Stimulated activated CD8-positive, alpha-beta memory T cell treated with anti-CD3 and anti-CD28 coated beads, Interleukin-2, amount 100 ng/mL, for 1 hour (primary cell): ENCODE data around the gene PSMD6.

Source experiments
- DNase-seq, 2 donors: peaks; one replicate each; pipeline ENCODE4 v3.0.0-alpha.2; 2020; ENCODE audit warnings: low read depth in 2 of 2

The PSMD6 gene

DNA sequence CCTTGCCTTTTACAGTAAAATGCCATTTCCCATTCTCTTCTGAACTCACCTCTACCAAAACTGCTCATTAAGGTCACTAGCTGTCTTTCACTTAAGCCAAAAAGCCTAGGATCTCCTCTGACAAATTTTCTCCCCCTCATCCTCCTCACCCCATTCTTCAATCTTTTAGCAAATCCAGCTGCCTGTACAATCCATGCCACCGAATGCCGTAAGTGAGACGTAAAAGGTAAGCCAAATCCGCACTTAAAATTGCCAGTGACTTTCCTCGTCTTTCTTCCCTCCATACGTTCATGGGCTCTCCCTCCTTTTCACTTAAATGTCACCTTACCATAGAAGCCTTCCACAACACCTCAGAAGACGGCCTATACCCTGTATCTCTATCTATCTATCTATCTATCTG, 13.8 kb downstream of the PSMD6 start:
- DNase-seq: no peak

DNA sequence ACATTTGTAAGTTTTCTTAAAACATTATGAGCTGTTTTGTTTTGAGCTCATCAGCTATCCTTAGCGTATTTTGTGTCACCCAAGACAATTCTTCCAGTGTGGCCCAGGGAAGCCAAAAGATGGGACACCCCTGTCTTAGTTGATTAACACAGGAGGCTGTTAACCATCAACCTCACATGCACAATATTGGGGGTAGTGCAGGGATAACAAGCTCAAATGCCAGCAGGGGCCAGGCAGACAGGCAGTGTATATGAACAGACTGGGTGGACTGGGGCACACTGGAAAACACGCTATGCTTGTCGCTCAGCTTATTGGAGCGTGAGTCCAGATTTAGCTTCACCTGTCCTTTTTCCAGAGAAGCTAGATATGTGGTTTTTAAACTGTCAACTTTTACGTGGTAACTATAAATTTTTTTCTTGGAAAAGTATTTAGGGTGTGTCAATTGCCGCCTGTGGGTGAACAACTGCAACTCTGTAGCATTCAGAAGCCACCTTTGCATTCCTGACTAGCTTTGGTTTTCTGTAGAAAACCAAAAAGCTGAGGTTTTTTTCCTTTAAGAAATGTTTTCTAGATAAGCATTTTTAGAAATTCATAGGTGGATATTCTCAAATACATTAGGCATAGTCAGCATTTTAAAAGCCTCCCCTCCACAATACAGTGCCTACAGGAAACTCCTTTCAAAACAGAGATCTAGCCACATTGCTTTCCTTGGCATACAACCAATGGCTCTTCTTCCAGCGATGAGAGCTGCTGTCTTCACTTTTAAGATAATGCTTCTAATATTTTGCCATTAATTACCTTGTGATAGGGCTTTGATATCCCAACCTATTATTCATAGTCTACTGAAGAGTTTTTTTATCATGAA, 14.6 kb downstream of the PSMD6 start:
- no peak for DNase-seq

DNA sequence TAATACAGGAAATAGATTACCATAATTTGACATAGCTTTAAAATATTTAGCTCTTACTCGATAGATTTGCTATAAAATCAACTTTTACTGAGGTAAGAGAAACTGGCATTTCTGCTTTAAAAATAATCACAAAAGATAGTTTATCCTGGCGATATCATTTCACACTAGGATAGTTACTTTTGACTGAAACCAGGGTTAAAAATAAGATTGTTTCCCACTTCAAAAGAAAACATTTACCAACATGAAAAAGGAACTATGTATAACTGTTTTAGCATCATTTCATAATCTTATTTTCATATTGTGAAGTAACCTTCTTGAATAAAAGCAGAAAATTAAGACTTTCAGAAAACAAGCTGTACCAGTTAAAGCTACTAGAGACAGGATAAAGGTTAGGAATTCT, 15.3 kb downstream of the PSMD6 start:
- no peak for DNase-seq

DNA sequence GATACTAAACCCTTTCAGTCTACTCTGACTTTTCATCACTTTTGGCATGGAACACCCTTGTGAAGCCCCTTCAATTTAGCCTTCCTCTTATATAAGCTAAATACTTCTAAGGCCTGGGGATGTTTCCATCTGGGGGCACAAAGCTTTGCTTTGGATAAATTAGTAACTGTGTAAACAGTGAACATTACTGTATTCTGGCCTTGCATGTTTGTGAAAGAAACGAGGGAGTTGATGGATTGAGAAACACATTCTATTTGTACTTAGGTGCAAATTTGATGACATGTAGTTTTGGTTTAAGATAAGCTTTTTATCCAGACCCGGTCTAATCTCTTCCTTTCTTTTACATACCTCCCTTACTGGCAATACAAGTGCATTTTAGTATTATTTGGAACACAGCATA, 19.7 kb downstream of the PSMD6 start:
- no peak for DNase-seq

DNA sequence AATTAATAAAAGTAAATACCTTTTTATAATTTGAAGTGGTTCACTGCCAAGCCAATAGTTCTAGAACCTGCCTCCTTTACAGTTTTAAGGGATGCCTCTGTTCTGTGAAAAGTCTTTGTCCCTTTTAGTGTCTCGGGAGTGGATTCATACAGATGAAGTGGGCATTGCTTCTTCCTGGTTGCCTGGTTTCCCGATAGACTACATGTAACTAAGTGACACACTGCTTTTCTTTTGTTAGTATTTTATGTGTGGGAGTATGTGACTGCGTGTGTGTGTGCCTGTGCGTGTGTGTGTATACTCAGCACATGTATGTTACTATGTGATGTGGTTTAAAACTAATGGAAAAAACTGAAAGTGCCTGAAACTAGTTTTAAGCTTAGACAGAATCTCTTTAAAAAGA, 21.1 kb downstream of the PSMD6 start:
- no peak for DNase-seq

- DNase-seq: no peak
These were observed 22.7 kb downstream of the PSMD6 start for GRCh38 chr3:64000453-64001055.

GRCh38 chr3:63998852-63999754, 24.2 kb downstream of the PSMD6 start:
- no peak for DNase-seq

GRCh38 chr3:63995086-63995485, 28.2 kb downstream of the PSMD6 start:
- no peak for DNase-seq

DNA sequence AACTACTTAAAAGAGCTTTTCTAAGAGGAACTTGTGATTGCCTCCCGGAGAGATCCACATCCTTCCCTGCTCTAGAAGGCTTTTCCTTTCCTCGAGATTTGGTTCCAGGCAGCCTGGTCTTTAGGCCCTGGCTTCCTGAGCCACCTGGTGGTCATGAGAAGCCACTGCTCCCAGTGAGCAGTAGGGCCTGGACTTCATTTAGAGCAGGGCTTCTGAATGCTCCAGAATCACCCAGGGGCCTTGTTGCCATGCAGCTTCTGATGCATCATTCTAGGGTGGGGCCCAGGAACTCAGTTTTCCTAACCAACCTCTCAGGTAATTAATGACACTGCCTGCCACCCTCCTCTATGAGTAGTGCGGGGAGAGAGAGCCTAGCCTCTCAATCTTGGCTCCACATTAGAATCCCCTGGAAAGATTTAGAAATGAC, 29.6 kb downstream of the PSMD6 start:
- peak in 1 of 2 donors; percentile 15 for DNase-seq

DNA sequence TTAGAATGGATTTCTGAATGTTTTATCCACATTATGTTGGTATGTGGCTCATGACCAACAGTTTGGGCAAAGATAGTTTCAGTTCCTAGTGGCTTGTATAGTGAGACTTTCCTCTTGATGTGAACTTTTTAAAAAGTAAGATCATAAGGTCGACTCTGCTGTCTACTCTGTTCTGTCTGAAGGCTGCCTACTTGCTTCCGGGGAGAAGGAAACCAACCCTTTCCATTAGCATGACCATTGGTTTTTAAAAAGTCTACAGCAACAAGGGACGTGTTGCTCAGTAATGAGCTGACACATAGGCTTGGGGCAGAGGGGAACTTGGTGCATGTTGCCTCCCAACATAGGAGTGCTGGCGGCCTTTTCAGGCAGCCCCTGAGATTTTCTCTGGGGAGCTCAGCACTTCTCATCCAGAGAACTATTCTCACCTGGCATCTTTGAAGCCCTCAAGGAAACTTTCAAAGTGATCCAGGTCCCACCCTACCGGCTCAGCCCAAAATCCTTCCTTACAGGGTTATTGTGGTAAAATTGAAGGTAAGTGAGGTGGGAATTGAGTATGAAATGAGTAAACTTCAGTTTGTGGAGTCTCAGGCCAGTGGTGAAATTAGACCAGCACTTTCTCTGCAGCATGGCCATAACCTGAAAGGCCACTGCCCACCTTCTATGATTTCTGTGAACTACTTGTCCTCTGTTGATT, 30.6 kb downstream of the PSMD6 start:
- no peak for DNase-seq

GRCh38 chr3:63991666-63992065, 31.6 kb downstream of the PSMD6 start:
- no peak for DNase-seq

DNA sequence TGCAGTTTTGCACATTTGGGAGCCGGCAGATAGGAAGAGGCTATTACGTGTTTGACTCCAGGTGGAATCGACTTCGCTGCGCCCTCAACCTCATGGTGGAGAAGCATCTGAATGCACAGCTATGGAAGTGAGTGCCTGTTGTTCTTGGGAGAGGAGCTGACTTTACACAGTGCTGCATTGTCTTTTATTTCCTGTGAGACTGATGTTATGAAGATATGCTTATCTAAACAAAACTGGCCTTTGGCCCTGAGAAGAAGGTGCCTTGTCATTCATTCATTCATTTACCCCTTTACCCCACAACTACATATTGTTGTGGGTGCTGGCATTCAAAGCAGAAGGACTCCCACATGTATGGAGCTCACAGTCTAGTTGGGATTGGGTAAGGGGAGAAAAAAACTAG, 32.6 kb downstream of the PSMD6 start:
- no peak for DNase-seq

DNA sequence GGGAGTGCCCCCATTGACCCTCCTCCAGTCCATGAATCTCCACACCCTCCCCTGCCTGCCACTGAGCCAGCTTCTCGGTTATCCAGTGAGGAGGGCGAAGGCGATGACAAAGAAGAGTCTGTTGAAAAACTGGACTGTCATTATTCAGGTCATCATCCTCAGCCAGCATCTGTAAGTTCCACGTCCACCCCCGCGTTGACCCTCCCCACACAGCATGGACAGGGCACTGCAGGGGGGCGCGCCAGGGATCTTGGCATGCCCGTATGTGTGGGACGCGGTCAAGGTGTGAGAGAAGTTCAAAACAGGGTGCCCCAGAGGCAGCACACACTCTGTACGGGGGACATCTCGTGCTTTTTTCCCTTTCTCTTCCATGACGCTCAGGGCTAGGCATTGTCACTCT, 33.1 kb downstream of the PSMD6 start:
- no peak for DNase-seq

DNA sequence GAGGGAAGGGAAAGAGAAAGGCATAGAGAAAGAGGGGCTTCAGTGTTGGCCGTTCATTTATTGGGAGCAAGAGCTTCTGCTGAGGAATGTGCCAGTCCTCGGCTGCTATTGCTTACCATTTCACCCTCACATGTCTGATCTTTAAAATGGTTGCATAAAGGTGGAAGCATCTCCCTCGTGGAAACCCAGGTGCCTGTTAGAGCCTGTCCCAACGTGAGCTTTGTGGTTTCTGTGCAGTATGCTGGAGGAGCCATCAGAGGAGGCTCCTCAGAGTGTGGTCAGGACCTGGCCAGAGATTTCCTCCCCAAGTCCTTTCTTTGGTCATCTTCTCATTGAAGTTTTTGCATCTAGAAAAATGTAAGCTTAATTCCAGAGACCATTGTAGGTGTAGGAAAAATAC, 34.4 kb downstream of the PSMD6 start:
- DNase-seq: no peak

GRCh38 chr3:63986831-63987230, 36.5 kb downstream of the PSMD6 start:
- DNase-seq: no peak

DNA sequence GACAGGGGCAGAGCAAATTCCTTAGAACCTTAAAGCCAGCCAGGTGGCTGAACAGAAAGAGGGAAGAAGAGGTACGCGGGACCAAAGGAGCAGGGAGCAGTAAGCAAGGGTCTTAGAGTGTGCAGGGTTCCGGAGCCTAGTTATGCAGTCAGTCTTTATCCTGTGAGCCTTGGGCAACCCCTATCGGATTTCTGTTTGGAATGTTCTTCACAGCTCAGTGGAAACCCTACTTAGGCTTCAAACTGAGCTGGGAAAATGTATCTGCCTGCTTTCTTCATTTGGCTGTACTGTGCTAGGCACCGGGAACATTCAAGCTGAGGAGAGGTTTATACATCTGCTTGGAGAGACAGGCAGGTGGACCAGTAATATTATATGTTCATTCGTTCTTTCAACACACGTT, 37.1 kb downstream of the PSMD6 start:
- DNase-seq: no peak

GRCh38 chr3:63984391-63984790, 38.9 kb downstream of the PSMD6 start:
- DNase-seq: no peak

GRCh38 chr3:63981980-63982379, 41.3 kb downstream of the PSMD6 start:
- DNase-seq: no peak

DNA sequence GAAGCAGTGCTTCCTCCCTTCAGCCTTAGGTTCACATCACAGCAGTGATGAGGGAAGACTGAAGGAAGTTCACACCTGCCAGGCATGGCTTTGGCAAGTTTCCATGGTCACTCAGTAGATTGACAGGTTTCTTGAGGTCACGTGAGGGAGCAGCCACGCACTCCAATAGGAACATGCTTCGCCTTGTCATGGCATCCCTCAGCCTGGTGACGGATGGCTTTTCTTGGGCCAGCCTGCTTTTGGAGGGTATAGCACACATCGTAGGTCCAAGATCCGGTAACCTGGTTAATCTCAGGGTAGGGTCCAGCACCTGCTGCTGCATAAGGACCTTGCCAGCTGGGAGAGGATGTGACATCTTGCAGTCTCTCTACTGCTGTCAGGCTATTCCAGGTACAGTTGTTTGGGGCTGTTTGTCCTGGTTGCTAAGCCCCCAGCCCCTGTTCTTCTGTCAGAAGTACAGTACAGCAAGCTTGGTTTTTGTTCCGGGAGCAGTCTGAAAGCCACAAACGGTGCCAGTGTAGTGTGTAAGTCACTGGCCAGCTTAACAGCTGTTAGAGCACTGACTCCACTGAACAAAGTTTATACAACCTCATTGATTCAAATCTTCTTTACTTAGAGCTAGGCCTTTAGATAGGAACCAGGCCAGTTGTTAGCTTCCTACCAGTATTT, 42.3 kb downstream of the PSMD6 start:
- no peak for DNase-seq

DNA sequence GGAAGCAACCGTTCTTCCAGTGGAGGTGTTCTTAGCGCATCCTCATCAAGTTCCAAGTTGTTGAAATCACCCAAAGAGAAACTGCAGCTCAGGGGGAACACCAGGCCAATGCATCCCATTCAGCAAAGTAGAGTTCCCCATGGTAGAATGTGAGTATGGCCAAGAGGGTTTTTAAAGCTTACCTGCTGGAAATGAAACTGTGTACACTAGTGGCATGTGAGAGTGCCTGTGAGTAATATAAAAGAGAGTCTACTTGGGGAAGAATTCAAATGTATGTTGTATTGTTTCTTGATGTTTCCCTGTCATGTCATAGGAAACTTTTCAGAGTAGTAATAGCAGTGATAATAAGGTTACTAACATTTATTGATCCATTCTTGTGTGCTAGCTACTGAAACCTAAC, 43.3 kb downstream of the PSMD6 start:
- DNase-seq: no peak
